Stimulated activated naive CD8-positive, alpha-beta T cell treated with anti-CD3 and anti-CD28 coated beads, Interleukin-15, amount 100 ng/mL, for 72 hours (primary cell): Measurements from ENCODE around the gene USP10.
"Not testable (repeated sequence)": the region's sequence is repeated elsewhere in the genome, so short reads cannot be mapped to it uniquely, and the experiment has no call there.

Source experiments
- ATAC-seq: fragments of 150-1000 bp; cut with Tn5 transposase; 2 replicates; pipeline ENCODE4 v1.10.0; 2021; ENCODE audit warnings: mild to moderate bottlenecking, moderate library complexity
- DNase-seq, 2 donors: peaks; one replicate each; pipeline ENCODE4 v3.0.0; 2021 to 2022
- H3K27ac Mint-ChIP-seq, 2 donors: one replicate each; pipeline ENCODE4 v1.8.0; 2022; ENCODE audit warnings: mild to moderate bottlenecking in 2 of 2, mixed read lengths in 2 of 2, moderate library complexity in 2 of 2
- H3K27me3 Mint-ChIP-seq: one replicate; pipeline ENCODE4 v1.8.0; 2022; ENCODE audit warnings: mixed read lengths
- H3K4me1 Mint-ChIP-seq: one replicate; pipeline ENCODE4 v1.8.0; 2022; ENCODE audit warnings: mild to moderate bottlenecking, mixed read lengths
- H3K4me3 Mint-ChIP-seq, 2 donors: one replicate each; pipeline ENCODE4 v1.8.0; 2022; ENCODE audit warnings: mild to moderate bottlenecking in 2 of 2, mixed read lengths in 2 of 2, moderate library complexity in 1 of 2
- H3K9me3 Mint-ChIP-seq, 2 donors: one replicate each; pipeline ENCODE4 v1.8.0; 2022; ENCODE audit warnings: mixed read lengths in 2 of 2

The USP10 gene

DNA sequence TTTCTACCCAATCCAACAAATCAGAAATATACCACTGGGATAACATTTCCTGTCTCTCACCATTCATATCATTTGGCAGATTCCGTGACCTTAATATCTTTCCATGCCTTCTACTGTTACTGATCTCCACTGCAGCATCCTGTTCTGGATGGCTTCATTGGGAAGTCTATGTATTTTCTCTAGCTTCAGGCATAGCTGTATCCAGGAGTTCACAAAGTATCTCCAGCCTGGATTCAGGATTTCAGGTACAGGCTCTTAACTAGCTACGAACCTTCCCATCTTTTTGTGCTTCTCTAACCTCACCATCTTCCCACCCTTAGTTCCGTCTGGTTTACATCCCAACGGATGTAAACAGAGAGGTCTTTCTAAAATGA is 15.2 kb upstream of the USP10 start:
- no peaks in the 10 kb centered on the region for H3K9me3 Mint-ChIP-seq
- peaks cover 6% of the 10 kb centered on the region for H3K4me1 Mint-ChIP-seq
- ATAC-seq: no peak
- DNase-seq: no peak
- no peak overlapping the region for H3K4me3 Mint-ChIP-seq
- peaks cover 23% of the 10 kb centered on the region for H3K27me3 Mint-ChIP-seq
- H3K27ac Mint-ChIP-seq: no peak overlapping the region

DNA sequence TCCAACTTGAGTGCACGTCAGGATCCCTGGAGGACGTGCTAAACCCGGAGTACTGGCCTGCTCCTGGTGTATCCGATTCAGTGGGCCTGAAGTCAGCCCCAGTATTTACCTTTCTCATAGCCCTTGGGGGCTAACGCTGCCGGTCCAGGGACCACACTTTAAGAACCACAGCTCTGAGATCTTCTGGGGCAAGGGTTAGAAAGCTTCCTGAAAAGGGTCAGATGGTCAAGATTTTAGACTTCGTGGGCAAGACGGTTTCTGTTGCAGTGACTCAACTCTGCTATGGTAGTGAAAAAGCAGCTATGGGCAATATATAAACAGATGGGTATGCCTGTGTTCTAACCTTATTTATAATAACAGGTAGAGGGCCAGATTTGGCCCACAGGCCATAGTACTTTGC is 14.6 kb upstream of the USP10 start:
- no peak for ATAC-seq
- H3K4me1 Mint-ChIP-seq: peaks cover 6% of the 10 kb centered on the region
- no peak overlapping the region for H3K4me3 Mint-ChIP-seq
- H3K27ac Mint-ChIP-seq: no peak overlapping the region
- H3K9me3 Mint-ChIP-seq: no peaks in the 10 kb centered on the region
- DNase-seq: no peak
- peaks cover 23% of the 10 kb centered on the region for H3K27me3 Mint-ChIP-seq

- no peaks in the 10 kb centered on the region for H3K9me3 Mint-ChIP-seq
- peaks cover 22% of the 10 kb centered on the region for H3K27me3 Mint-ChIP-seq
- ATAC-seq: peak; percentile 50
- peaks cover 6% of the 10 kb centered on the region for H3K4me1 Mint-ChIP-seq
- H3K4me3 Mint-ChIP-seq: no peak overlapping the region
- no peak overlapping the region for H3K27ac Mint-ChIP-seq
- DNase-seq: no peak
These were observed 13.0 kb upstream of the USP10 start for GRCh38 chr16:84686707-84687298.

DNA sequence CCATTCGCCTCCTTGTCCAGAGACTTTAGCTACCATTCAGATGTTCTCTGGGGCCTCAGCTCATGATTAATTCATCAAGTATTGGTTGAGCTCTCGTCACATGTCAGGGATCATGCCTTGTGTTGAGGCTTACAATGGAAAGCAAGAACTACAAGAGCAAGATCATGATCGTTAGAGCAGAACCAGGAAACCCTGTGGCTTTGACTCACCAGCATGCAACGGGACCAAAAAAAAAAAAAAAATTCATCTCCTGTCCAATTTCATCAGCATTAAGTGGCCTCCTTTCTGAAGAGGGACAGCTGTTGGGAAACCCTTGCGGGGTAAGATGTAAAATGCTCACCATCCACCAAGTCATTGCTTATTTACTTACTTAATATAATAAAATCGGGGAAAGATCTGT is 12.1 kb upstream of the USP10 start:
- peaks cover 22% of the 10 kb centered on the region for H3K27me3 Mint-ChIP-seq
- no peak overlapping the region for H3K27ac Mint-ChIP-seq
- no peaks in the 10 kb centered on the region for H3K9me3 Mint-ChIP-seq
- no peak overlapping the region for H3K4me3 Mint-ChIP-seq
- ATAC-seq (peak; percentile 64), DNase-seq (no peak)
- peaks cover 12% of the 10 kb centered on the region for H3K4me1 Mint-ChIP-seq

DNA sequence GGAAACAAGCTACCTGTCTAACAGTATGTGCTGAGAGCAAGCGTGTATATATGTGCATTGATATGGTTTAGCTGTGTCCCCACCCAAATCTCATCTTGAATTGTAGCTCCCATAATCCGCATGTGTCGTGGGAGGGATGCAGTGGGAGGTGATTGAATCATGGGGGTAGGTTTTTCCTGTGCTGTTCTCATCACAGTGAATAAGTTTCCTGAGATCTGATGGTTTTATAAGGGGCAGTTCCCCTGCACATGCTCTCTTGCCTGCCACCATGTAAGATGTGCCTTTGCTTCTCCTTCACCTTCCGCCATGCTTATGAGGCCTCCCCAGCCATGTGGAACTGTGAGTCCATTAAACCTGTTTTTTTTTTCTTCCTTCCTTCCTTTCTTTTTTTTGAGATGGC is 11.6 kb upstream of the USP10 start:
- Mint-ChIP-seq H3K27me3 (peaks cover 22% of the 10 kb centered on the region), H3K4me1 (peaks cover 14% of the 10 kb centered on the region)
- DNase-seq, ATAC-seq, H3K9me3 Mint-ChIP-seq, H3K4me3 Mint-ChIP-seq, H3K27ac Mint-ChIP-seq: not testable (repeated sequence)

DNA sequence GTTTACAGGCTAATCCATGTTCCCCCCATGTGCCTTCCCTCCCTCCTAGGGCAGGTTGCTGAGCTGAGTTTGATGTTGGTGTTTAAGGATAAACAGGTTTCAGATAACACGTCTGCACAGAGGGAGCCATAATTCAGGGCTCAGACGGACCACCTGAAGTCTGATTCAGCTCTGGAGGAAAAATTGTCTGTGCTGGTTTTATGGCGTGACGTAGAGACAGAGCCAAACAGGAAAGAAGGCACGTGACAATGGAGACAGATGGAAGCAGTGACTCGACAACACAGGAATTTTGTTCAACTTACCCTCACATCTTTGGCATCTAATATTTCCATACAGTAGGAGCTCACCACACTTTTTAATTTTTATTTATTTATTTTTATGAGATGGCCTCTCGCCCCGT is 10.7 kb upstream of the USP10 start:
- H3K9me3 Mint-ChIP-seq: no peaks in the 10 kb centered on the region
- DNase-seq (no peak), ATAC-seq (no peak)
- H3K27me3 Mint-ChIP-seq: peaks cover 22% of the 10 kb centered on the region
- peaks cover 14% of the 10 kb centered on the region for H3K4me1 Mint-ChIP-seq
- no peak overlapping the region for H3K27ac Mint-ChIP-seq
- no peak overlapping the region for H3K4me3 Mint-ChIP-seq

DNA sequence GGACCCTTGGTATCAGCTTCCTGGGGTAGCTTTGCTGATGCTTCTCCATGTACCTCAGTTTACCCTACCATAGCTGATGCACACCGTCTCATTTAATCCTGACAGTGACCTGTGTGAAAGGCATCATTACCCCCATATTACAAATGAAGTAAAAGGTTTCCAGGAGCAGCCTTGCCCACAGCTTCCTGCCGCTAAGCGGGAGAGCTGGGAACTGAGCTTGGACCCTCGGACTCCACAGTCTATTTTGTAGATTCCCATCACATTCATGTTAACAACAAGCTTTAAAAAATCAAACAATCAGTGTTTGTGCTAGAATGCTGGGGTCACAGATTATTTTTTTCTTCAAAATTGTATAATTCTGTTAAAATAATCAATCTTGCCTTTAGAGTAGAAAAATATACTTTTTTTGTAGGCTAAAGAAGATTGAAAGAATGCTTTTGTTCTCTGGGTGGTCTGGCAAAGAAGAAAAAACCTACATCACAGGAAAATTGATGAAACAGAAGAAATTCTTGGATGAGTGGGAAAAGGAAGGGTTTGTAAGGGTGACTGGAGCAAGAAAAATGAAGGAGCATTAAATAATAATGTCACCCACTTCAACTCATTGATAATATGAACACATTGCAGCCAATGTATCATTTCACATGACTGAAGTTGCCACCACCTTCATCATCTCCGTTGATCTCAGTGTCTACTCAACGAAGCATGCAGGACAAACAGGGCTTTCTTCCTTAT is 9.5 kb upstream of the USP10 start:
- DNase-seq (no peak), ATAC-seq (no peak)
- Mint-ChIP-seq H3K9me3 (no peaks in the 10 kb centered on the region), H3K27me3 (peaks cover 10% of the 10 kb centered on the region), H3K4me3 (no peak overlapping the region), H3K27ac (no peak overlapping the region), H3K4me1 (peaks cover 14% of the 10 kb centered on the region)

DNA sequence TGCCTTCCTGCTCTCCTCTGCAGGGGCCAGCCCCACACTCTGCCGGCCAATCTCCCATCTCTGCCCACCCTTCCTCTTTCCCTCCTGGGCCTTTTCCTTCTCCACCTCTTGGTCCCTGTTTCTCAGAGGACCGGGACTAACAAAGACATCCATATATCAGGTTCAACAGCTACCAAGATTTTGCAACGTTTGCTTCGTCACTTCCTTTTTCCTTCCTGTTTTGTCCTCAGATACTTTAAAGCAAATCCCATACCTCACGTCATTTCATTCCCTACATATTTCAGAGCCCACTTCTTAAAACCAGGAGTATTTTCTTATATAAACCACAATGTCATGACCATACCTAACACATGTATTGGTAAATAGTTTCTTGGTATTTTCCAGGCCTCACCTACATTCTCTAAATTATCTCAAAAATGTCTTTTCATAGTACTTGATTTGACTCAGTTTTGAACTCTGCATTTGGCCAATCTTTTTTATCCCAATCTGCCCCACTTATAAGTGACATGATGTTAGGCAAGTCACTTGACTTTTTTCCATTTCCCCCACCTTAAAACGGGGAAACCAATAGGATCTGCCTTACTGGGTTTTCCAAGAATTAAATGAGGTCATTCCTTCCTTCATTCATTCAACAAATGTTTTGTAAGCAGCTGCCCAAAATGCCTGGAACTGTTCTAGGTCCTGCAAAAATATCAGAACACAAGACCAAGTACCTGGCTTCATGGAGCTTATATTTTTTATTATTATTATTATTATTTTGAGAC is 7.2 kb upstream of the USP10 start:
- H3K9me3 Mint-ChIP-seq: no peaks in the 10 kb centered on the region
- no peak overlapping the region for H3K4me3 Mint-ChIP-seq
- H3K27ac Mint-ChIP-seq: no peak overlapping the region
- no peak for ATAC-seq
- peaks cover 8% of the 10 kb centered on the region for H3K4me1 Mint-ChIP-seq
- DNase-seq: no peak
- H3K27me3 Mint-ChIP-seq: peaks cover 8% of the 10 kb centered on the region

- DNase-seq, H3K4me3 Mint-ChIP-seq, H3K27ac Mint-ChIP-seq, H3K9me3 Mint-ChIP-seq, ATAC-seq, H3K27me3 Mint-ChIP-seq: not testable (repeated sequence)
- H3K4me1 Mint-ChIP-seq: peaks cover 11% of the 10 kb centered on the region
These were observed 5.9 kb upstream of the USP10 start for GRCh38 chr16:84693869-84694268.

DNA sequence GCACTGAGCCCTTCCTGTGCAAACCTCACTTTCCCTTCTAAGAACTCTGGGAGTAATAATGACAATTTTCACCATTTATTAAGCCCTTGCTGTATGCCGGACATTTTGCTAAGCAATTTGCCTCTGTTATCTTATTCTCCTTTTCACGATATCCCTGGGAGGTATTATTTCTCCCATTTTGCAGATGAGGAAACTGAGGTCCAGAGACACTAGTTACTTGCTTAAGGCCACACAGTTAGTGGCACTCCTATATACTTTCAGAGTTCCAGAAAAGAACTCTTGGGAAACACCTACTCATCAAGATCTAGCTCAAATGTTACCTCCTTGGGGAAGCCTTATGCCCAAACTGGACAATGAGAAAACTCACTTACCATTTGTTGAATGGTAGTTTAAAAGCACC is 4.8 kb upstream of the USP10 start:
- H3K4me1 Mint-ChIP-seq: peaks cover 15% of the 10 kb centered on the region
- no peaks in the 10 kb centered on the region for H3K9me3 Mint-ChIP-seq
- H3K4me3 Mint-ChIP-seq: no peak overlapping the region
- DNase-seq: no peak
- no peak overlapping the region for H3K27ac Mint-ChIP-seq
- ATAC-seq: no peak
- H3K27me3 Mint-ChIP-seq: peaks cover 3% of the 10 kb centered on the region

- ATAC-seq: no peak
- H3K9me3 Mint-ChIP-seq: no peaks in the 10 kb centered on the region
- DNase-seq: no peak
- H3K27ac Mint-ChIP-seq: peak overlapping the region; percentile 65 to 82
- peaks cover 32% of the 10 kb centered on the region for H3K4me1 Mint-ChIP-seq
- H3K4me3 Mint-ChIP-seq: peak overlapping the region; percentile 88 to 97
- no peaks in the 10 kb centered on the region for H3K27me3 Mint-ChIP-seq
These were observed 571 bp upstream of the USP10 start for GRCh38 chr16:84699147-84699711.

- peak in 1 of 2 donors; percentile 45 for DNase-seq
- Mint-ChIP-seq H3K27me3 (no peaks in the 10 kb centered on the region), H3K4me1 (peaks cover 47% of the 10 kb centered on the region), H3K27ac (peak overlapping the region; percentile 97 to 98), H3K4me3 (peak overlapping the region; percentile 88 to 97), H3K9me3 (no peaks in the 10 kb centered on the region)
- ATAC-seq: peak; percentile 45
These were observed 873 bp downstream of the USP10 start for GRCh38 chr16:84700446-84701300.

- Mint-ChIP-seq H3K27ac (no peak overlapping the region), H3K27me3 (no peaks in the 10 kb centered on the region), H3K9me3 (no peaks in the 10 kb centered on the region), H3K4me1 (peaks cover 62% of the 10 kb centered on the region), H3K4me3 (no peak overlapping the region)
- DNase-seq (no peak), ATAC-seq (no peak)
These were observed 3.9 kb downstream of the USP10 start for GRCh38 chr16:84703681-84704080.

GRCh38 chr16:84704253-84704652 is 4.5 kb downstream of the USP10 start:
- no peaks in the 10 kb centered on the region for H3K27me3 Mint-ChIP-seq
- no peaks in the 10 kb centered on the region for H3K9me3 Mint-ChIP-seq
- peaks cover 61% of the 10 kb centered on the region for H3K4me1 Mint-ChIP-seq
- ATAC-seq (no peak), DNase-seq (no peak)
- H3K27ac Mint-ChIP-seq: peak overlapping the region in 1 of 2 donors; percentile 76
- no peak overlapping the region for H3K4me3 Mint-ChIP-seq

GRCh38 chr16:84706856-84707255 is 7.1 kb downstream of the USP10 start:
- no peaks in the 10 kb centered on the region for H3K9me3 Mint-ChIP-seq
- H3K4me1 Mint-ChIP-seq: peaks cover 78% of the 10 kb centered on the region
- no peak overlapping the region for H3K27ac Mint-ChIP-seq
- no peak for ATAC-seq
- no peak overlapping the region for H3K4me3 Mint-ChIP-seq
- DNase-seq: no peak
- H3K27me3 Mint-ChIP-seq: no peaks in the 10 kb centered on the region
